ENCODE results near the gene PEX19.

GRCh38 chr1:160260406-160261382, 24.2 kb downstream of the PEX19 start:
- TF ChIP-seq, protein P1, sequence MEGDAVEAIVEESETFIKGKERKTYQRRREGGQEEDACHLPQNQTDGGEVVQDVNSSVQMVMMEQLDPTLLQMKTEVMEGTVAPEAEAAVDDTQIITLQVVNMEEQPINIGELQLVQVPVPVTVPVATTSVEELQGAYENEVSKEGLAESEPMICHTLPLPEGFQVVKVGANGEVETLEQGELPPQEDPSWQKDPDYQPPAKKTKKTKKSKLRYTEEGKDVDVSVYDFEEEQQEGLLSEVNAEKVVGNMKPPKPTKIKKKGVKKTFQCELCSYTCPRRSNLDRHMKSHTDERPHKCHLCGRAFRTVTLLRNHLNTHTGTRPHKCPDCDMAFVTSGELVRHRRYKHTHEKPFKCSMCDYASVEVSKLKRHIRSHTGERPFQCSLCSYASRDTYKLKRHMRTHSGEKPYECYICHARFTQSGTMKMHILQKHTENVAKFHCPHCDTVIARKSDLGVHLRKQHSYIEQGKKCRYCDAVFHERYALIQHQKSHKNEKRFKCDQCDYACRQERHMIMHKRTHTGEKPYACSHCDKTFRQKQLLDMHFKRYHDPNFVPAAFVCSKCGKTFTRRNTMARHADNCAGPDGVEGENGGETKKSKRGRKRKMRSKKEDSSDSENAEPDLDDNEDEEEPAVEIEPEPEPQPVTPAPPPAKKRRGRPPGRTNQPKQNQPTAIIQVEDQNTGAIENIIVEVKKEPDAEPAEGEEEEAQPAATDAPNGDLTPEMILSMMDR (conservative IDR thresholded peaks at IDR 0.05; ENCODE audit: low read length): no peak
- TF ChIP-seq EZH2phosphoT487 (IDR thresholded peaks at IDR 0.05; ENCODE audit: borderline replicate concordance, low read depth, low read length): no peak

Measured in OCI-LY7 (cell line).